GM19467 (cell line): Measurements from ENCODE around the gene CMTR1.
"Not testable (repeated sequence)": the region's sequence is repeated elsewhere in the genome, so short reads cannot be mapped to it uniquely, and the experiment has no call there.

Source experiments
- ATAC-seq: cut with Tn5 transposase; IDR thresholded peaks from one replicate; pipeline ENCODE4 v1.9.1; 2021; ENCODE audit warnings: mild to moderate bottlenecking, moderate library complexity; ENCODE audit not compliant: unreplicated experiment

CMTR1 gene

DNA sequence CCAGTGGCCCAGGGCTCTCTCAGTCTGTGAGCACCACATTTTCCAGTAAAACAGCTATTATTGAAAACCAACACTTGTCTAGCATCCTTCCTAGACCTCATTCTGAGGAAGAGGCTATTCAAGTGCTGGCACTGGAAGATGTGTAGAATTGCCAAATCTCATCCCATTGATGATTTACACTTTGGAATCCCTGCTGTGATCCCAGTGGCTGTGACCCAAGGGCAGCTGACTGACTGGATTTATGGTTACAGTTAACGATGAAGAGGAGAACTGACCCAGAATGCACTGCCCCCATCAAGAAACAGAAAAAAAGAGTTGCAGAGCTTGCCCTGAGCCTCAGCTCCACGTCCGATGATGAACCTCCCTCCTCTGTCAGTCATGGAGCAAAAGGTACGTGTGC is 2.4 kb downstream of the CMTR1 start:
- no peak for ATAC-seq

DNA sequence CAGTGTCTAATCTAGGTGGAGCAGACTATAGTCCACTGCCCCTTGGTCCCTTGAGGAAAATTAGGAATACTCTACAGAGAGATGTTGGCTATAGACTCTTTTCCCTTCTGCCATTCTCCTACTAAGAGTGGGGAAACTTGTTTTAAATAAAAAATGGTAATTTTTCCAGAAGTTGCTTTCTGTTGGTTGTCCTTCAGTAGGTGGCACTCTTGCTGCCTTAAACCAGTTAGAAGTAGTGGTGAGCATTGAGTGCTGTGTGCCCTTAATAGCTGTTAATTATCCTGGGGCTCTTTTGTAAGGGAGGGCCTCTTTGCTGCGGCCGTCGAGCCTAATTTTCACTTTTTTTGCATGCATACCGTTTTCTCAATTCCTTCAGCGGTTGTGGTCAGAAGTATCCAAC is 2.8 kb downstream of the CMTR1 start:
- no peak for ATAC-seq

DNA sequence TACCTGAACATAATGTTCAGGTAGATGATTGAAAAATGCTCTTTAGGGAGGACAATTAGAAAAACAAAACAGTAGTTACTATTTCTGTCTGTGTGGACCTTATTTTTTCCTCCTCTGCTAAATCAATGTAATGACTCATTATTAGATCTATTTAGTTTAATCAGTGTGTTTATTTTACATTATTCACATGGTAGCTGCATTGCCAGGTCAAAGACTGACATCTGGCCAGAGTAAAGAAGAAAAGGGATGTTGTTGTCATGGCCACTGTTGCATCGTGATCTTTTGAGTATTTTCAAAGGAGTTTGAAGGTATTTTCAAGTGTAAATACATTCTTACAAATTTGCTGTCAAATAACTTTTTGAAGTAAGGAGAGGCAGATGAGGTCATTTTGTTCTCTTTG is 5.9 kb downstream of the CMTR1 start:
- no peak for ATAC-seq

DNA sequence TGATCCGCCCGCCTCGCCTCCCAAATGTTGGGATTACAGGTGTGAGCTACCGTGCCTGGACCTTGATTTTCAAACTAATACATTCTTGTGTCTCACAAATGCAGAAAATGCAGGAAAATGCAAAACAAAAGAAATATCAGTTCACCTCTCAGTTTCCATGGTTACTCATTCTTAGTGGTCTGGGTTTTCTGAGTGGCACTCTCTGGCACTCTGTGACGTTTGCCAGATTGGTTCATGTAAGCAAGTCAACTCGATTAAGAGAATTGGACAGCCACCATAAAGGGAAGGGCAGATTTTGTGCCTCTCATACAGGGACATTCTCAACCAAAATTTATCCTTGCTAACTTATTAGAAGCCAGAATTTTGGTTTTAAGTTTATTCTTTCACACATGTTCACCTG is 8.6 kb downstream of the CMTR1 start:
- no peak for ATAC-seq

DNA sequence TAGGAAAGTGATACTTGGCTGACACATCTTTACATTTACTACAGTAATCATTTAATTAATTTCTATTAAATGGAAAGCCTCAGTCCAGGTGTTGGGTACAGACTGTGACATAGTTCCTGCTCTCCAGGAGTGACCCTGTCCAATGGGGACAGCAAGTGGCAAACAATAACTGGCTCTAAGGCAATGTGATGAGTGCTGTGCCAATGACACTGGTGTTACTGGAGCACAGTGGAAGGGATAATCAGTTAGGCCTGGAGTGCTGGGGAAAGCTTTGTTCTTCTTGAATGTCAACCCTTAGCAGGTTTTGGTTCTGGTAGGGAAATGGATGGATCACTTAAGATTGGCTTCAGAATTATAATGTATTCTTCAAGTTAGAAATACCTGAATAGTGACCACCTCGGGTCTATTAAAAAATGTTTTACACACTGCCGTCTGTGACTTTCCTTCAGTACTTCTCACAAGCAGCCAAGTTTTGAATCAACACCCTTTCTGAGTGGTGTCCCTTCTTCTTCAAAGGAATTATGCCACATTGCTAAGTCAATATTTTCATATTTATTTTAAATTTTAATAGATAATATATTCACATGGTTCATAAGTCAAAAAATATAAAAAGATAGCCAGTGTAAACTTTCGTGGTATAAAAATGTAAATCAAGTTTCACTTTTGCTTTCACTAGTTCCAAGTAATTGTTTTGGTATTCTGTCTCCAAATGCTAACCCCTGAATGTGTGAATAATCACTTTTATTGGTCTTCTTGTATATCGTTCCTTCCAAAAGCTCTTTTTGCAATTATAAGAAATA is 9.6 kb downstream of the CMTR1 start:
- ATAC-seq: no peak

DNA sequence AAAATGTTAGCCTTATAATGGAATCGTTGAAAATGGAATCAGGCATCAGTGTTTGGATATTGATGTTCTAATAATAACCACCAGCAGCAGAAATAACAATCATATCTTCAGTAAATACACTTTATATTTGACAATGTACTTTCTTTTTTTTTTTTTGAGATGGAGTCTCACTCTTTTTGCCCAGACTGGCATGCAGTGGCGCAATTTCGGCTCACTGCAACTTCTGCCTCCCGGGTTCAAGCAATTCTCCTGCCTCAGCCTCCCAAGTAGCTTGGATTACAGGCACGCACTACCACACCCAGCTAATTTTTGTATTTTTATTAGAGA is 10.2 kb downstream of the CMTR1 start:
- not testable (repeated sequence) for ATAC-seq

DNA sequence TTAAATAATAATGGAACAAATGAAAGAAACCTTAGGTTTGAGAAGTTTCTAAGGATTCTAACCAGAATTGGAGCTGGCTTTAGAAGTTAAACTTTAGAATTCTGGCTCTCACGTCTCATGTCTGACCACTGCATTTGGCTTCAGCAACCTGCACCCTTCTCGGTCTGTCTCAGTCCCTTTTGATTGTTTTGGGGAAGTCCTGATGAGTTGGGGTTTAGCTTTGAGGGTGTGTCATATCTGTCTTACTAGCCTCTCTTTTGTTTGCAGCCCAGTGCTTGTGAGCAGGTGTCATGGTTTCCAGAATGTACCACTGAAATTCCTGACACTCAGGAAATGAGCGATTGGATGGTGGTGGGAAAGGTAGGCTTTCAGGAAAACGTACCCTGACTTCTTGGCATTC is 17.0 kb downstream of the CMTR1 start:
- no peak for ATAC-seq

DNA sequence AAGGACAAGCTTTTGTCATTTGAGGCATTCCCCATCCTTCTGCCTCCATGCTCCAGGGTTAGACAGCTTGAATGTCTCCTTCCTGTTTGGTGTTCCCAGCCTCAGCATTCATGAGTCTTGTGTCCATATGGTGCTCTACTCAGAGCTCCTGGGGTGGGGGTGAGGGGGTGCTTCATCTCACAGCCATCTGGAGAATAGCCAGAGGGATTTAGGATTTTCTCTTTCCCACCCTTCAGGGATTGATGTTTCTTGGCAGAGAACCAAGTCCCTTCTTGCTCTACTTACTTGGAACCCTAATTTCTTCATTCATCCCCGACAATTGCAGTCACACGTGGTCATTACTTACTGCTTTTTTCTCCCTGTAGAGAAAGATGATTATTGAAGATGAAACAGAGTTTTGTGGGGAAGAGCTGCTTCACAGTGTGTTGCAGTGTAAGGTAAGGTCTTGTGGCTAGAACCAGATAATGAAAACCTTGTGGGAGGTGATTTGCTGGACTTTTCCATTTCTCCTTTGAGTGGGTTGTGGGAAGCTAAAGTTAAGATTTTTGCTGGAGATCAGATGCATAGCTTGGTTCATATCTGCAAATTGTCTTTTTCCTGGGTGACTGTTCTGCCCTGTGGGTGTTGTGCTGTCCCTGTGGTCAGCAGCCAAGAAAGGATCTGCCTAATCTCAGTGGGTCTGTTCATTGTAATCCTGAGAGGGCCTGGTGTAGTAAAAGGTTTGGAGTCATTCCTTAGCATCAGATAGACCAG is 18.6 kb downstream of the CMTR1 start:
- no peak for ATAC-seq

DNA sequence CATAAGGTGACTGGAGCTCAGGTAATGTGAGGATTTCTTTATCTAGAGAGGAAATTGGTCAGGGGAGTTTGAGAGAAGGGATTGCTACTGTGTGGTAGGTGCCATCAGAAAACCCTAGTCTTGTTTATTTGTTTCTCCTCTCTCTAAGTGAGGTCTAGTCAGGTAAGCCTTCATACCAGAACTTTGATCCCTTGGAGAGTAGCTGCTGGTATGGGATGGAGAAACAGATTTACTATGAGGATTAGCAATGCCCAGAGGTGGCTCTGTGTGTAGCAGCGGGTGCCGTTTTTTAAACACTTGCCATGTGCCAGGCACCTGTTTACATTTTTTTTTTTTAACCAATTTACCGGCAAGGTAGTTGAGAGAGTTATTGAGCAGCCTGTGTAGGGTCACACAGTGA is 19.5 kb downstream of the CMTR1 start:
- ATAC-seq: no peak

DNA sequence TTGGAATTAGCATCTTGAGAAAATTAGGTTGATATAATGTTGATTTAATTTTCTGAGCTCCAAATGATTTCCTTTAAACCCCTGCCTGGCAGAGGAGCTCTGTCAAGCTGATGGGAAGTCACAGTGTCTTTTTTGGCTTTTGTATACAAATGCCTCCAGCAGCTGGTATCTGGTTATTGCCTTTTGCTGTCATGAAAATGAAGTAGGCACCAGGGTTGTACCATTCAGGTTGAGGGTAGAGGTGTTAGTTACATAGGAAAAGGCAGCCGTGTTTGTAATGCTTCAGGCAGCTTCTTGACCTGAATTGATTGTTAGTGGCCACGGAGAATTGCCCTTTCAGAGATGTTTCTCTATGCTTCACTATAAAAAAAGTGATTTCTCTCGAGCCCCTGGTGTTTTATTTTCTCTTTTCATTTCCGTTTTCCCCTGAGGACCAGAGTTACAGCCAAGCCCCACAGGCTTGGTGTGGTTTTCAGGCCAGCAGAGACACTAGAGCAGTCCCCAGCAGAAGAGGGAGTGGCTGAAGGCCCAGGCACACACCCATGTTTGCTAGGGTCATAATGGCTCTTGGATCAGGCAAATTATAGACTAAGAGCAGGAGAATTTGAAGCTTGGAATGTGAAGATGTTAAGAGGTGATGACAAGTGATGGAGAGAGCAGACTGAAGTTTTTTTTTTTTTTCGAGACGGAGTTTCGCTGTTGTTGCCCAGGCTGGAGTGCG is 21.6 kb downstream of the CMTR1 start:
- ATAC-seq: no peak

DNA sequence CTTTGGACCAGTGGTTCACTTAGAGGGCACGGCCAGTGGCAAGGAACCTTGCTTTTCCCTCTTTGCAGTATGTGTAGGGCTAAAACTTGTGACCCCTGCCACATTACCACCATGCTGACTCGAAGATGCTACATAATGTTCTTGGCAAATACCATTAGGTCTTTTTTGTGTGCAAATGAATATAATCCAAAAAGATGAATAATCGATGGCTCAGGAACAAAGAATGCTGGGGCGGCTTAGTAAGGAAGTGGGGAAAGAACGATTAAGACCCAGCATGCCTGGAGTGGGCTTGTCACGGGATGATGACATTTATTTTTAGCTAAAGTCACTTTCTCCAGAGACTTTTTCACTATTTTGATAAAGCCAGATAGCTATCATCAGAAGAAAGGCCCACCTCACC is 23.1 kb downstream of the CMTR1 start:
- ATAC-seq: no peak

DNA sequence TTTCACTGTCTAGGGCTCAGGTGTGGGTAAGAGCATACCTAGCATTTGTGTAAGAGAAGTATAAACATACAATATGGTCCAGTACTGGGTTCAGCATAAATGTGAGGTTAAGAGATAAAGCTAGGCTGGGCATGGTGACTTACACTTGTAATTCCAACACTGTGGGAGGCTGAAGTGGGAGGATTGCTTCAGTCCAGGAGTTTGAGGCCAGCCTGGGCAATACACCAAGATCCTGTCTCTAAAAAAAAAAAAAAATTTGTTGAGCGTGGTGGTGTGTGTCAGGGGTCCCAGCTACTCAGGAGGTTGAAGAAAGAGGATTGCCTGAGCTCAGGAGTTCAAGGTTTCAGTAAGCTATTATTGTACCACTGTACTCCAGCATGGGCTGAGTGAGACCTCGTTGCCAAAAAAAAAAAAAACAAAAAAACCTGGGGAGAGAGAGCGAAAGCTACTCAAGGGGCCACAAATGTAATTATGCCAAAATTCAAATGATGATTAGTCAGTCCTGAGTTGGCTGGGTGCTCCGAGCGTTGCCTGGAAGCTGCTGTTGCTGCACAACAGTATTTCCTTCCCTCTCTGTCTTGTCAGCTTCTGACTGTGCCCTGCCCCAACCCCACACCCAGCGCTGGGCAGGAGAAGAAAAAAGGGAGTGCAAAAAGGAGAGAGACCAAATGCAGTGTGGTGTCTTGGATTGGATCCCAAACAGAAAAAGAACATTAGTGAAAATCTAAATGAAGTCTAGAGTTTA is 24.0 kb downstream of the CMTR1 start:
- ATAC-seq: no peak

DNA sequence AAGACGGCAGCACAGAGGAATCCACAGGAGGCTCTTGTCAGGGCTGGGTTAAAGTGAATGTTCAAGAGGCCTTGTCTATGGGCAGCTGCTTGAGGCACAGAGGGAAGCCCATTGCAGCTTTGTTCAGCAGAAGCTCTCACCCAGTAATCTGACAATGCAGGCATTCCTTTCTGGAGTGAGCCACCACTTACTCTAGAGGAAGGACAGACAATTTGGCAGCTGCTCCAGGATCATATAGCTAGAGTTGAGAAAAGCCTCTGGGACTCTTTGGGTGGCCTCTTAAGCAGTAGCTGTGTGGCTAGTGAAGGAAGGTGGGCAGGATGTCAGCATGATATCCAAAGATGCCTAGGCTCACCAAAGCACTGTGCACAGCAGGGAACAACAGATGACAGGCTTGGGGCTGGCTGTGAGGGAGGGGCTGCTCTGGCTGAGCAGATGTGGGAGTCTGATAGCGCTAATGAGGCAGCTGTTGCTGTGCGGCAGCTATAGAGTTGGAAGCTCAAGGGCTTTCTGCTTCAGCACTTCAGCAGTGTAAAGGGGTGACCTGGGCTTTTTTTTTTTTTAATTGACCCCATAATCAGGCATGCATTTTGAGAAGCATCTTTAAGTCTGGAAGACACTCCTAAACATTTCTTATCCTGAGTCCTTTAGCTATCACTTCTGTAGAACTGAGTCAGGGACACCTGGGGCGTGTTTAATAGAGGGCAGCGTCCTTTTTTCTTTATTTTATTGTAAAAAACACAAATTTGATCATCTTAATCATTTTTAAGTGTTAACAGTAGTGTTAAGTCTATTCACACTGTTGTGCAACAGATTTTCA is 27.2 kb downstream of the CMTR1 start:
- no peak for ATAC-seq

DNA sequence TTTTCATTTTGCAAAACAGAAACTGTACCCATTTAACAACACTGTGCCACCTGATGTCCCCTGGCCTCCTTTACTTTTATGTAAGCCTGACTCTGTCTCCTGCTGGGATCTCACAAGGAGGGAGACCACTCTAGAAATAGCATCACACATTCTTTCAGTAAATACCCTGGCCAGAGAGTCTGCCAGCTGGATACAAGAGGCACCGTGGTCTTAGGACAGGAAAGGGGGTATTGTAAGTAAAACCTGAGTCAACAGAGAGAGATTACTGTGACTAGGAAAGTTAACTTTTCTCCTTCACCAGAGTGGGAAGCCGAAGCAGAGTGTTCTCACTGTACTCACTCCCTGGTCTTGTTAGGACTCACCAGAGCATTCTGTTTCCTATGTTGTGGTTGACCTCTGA is 27.8 kb downstream of the CMTR1 start:
- ATAC-seq: no peak

DNA sequence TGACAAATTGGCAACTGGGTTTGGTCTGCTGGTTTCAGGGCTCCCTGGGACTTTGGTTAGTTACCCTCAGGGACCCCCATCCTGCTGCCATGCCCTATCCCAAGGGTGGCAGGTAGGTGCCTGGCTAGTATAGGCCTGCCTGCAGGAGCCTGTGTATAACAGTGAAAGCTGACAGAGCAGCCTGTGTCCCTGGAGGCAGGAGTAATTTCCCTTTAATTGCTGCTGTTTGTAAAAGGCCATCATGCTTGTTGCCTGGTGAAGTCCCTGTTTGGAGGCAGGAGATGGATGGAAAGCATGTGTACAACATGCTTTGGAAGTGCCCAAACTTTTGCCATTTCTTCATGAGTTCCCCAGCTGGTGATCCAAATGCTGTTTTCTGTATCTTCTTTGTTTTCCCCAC is 30.1 kb downstream of the CMTR1 start:
- ATAC-seq: no peak

DNA sequence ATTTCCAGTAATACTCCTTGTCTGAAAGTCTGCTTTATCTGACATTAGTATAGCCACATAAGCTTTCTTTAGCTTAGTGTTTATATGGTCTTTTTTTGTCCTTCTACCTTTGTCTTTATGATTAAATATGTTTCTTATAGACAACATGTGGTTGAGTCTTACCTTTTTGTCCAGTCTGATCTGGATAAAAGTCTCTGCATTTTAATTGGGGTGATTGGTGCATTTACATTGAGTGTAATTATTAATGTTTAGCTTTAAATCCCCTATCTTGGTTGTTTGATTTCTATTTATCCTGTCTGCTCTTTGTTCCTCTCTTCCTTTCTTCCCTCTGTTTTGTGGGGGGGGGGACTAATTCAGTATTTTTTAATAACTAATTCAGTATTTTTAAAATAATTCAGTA is 34.7 kb downstream of the CMTR1 start:
- ATAC-seq: no peak

DNA sequence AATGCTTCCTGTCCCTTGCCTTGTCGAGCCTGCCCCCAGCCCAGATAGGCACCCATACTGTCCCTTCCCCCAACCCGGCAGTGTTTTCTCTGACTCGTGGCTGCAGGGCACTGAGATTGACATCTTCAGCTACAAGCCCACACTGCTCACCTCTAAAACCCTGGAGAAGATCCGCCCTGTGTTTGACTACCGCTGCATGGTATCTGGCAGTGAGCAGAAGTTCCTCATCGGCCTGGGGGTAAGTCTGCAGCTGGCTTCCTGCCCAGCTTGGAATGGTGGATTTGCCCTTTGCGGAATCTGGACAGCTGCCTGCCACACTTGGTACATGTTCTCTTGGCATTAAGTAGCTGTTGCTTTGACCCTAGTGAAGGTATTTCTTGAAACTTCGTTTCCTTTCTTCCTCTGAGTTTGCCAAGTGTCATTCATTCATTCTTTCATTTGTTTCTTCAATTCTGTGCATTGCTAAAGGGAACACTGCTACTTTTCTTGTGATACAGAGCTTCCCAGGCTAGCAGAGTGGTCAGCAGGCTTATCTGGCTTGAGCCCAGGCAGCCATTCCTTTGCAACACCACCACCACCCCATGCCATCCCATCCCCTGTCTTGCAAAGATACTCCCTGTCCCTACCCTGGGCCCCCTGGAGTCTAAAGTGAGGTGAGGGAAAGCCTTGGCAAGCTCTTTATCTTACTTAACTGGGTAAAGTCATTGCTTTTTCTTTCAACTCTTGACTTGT is 40.5 kb downstream of the CMTR1 start:
- no peak for ATAC-seq

DNA sequence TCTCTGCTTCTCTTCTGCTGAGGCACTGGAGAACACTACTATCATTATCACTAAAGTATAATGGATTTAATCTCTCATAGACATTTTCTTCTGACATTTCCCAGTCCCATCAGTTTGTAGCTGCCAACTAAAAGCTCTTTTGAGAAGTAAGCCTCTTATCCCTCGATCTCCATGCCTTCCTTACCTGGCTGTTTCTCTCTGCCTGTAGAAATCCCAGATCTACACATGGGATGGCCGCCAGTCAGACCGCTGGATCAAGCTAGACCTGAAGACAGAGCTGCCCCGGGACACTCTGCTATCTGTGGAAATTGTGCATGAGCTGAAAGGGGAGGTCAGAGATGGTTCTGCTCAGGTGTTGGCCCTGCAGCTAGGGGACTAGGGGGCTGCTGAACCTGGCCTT is 41.3 kb downstream of the CMTR1 start:
- ATAC-seq: no peak

DNA sequence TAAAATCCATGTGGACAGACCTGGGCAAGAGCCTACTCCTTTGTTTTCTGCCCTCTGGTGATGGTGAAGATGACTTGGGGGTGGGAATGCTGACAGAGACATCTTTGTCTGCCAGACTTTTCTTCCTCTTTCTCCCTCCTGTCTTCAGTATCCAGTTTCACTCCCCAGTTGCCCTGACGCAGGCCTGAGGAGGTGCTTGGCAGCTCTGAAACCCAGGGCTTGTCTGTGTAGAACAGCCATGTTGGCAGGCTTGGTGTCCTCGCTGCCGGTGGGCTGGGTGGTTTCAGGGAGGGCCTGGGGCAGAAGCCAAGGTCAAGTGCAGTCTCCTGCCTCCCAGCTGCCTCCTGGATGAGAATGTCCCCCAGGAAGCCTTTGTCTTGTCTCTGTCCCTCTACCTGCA is 44.2 kb downstream of the CMTR1 start:
- ATAC-seq: no peak
